Activated T-cell treated with anti-CD3 and anti-CD28 coated beads for 24 hours (primary cell): ENCODE results near the gene HIC1.

ENCODE experiments used
- DNase-seq: peaks from one replicate; pipeline ENCODE4 v3.0.0-alpha.2; 2020; ENCODE audit warnings: low read depth

Gene HIC1

DNA sequence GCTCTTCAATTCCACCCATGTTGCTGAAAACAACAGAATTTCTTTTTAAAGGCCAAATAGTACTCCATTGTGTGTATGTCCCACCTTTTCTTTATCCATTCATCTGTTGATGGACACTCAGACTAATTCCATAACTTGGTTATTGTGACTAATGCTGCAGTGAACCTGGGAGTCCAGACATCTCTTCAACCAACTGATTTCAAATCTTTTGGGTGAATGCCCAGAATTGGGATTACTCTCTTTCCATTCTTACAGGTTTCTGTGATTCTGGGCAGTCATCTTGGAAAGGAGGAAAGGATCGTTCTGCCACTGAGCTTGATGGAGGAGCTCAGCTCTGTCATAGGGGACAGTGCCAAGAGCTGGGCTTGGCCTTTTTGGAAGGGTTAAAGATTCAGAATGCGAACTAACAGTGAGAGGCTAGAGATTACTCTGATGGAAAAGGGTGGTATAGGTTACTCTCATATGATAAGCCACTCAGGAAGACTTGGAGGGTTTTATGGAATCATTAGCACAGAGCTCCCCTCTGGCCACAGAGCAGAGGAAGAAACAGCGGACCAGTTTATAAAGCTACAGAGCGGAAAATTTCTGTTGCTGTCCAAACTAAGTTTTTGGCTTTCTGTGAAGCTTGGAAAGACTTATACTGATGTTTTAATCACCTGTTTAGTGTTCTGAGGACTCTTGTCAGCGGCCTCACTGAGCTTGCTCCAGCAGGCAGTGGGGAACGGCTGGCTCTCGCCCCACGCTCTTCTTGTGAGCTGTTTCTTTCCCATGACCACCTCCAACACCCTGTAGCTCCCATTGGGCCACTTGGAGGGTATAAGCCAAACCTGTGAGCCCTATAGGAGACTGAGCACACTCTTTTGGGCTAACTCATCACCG is 48.3 kb downstream of the HIC1 start:
- no peak for DNase-seq

DNA sequence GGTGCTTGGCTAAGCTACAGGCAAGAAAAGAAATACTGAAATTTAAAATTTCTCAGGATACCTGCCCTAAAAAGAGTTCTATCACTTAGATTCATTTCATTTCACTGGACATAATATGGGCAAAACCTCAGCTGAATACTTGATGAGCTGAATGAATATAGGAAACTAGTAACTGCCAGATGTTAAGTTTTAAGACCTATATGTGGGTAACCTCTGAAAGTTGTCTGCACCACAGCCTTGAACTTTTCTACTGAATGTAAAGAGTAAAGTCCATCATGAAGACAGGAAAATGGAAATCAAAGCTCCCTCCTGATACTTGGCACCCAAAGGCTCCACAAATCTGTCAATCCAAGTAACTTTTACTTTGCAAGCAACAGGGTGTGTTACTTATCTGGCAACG is 50.8 kb downstream of the HIC1 start:
- DNase-seq, result no peak

DNA sequence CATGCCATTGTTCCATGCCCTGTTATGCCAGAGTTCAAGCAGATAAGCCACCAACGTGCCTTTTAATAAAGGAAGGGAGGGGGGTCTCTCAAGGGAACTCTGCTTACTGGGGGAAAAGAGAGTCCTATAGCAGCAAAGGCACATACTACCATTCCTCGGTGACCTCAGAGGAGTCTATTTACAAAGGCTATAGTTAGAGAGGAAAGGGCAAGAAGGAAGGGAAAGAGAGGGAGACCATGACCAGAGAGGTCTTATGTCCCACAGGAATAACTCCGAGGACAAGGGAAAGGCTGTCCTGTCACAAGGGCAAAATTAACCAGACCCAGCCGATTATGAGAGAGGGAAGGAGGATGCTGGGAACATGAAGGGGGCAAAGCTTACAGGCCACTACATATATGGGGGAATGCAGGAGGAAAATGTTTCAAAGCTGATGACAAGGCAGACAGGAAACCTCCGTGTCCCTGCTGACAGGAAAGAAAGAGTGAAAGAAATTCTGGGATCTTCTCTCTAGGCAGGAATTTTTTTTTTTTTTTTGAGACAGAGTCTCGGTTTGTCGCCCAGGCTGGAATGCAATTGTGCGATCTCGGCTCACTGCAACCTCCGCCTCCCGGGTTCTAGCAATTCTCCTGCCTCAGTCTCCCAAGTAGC is 51.5 kb downstream of the HIC1 start:
- DNase-seq, result no peak

DNA sequence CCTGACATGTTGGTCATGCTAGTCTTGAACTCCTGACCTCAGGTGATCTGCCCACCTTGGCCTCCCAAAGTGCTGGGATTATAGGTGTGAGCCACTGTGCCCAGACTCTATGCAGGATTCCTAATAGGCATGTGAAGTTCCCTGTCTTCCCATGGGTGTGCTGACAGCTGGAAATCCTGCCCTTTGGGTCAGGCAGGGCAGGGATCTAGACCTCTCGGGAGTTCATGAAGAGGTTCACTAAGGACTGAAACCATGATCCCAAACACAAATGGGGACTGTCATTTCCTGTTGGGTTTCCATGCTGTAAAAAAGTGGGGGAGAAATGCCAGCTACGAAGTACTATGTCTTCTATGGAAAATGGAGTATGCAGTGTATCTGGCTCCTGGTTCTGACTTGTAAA is 52.1 kb downstream of the HIC1 start:
- DNase-seq, result no peak

DNA sequence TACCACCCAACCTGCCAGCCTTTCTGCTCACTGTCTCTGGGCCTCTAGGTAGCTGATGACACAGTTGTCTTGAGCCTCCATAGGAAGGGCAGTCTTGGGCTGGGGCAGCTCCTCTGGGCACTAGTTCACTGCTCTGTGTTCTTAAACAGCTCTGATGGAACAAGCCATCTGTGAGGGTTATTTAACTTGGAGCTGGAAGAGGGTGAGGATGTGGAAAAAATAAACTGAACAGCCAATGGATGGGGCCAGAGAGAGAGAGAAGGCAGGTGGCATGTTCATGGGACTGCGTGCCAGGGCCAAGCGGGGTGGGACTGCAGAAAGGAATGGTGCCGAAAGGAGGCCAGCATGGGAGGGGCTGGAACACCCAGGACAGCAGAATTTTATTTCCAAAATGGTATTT is 52.6 kb downstream of the HIC1 start:
- no peak for DNase-seq

DNA sequence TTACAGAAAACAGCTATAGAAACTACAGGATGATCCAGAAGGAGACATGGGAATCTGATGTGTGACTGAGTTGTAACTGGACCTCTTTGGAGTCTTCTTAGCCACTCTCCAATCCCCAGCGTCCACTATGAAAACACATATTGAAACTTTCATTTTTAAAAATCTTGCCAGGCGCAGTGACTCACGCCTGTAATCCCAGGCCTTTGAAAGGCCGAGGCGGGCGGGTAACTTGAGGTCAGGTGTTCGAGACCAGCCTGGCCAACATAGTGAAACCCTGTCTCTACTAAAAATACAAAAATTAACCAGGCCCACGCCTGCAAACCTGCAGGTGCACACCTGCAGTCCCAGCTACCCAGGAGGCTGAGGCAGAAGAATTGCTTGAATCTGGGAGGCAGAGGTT is 53.3 kb downstream of the HIC1 start:
- no peak for DNase-seq

DNA sequence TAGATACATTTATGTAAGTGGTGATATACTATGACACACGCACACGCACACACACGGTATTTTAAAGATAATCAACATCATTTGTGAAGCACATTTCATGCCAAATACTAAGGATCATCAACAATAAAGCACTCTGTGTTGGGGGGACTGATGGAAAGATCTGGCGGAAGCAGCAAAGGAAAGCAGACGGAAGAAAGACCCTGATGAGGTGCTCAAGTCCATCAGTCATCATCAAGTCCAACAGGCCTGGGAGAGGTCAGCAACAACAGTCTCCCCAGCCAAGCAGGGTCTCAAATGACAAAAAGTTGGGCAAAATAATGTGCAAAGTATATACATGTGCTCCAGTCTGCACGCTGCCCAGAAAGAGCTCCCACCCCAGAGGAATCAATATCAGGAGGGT is 55.5 kb downstream of the HIC1 start:
- DNase-seq, result no peak

DNA sequence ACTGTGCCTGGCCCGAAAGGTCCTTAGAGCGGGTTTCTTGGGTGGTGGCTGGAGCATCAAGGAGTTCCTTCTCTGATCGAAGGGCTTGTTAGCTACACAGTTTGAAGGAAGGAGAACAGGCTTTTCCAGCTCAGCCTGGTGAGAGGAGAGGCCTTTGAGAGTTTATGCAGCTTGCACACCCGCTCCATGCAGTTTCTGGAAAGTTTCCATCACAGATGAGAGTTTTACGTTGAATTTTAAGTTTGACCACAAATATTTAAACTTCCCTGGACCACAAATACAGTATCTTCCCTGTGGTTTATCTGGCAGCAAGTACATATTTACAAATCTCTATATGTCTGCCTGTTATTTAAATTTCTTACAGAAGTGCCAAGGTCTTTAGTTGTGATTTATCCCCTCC is 56.8 kb downstream of the HIC1 start:
- DNase-seq, result no peak
